Dermis blood vessel endothelial cell (primary cell): Measurements from ENCODE around the gene CD48. TPM values are rescaled to one million over a fixed set of nuclear protein-coding genes. Genes with fewer than 3 reads are reported as not detected.
"Not testable (repeated sequence)": the region's sequence is repeated elsewhere in the genome, so short reads cannot be mapped to it uniquely, and the experiment has no call there.

Experiments
- DNase-seq: peaks from one replicate; pipeline ENCODE4 v3.0.0; 2010
- total RNA-seq: library from RNA; depleted of rRNA; stranded (reverse); fragments of >200 nt; gene quantifications from 2 replicates; pipeline ENCODE4 v1.2.3, GENCODE V29; 2014

CD48 gene
- total RNA-seq, 1 donor from 2014 or later, result not detected

DNA sequence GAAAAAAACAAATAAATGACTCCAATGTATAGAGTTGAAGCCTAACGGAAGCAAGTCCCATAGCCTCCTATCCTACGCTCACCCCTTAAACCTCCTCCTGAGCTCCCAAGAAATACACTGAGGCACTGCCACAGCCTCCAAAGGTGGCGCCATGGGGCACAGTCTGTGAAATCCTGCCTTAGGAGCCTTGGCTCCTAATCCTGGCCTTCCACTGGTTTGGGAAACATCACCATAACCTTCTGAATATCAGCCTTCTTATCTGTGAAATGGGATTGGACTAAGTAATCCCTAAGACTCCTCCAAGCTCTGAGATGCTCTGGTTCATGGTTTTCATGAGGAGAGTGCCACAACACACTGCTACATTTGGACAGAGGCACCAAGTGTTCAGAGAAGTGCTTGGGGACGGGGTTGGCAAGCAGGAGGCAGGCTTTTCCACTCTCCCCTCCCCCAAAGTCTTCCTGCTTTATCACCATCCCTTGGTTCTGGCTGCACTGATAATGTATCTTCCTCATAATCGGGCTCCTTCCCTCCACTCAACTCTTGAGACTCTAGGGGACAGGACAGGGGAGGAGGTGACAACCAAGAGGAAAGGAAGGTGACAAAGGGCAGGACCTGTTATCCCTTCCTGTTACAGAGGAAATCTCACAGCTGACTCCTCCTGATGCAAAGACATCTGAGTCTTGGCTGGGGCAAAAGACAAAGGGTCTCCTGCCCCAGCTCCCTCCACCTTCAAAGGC lies 30.2 kb upstream of the CD48 start:
- no peak for DNase-seq

DNA sequence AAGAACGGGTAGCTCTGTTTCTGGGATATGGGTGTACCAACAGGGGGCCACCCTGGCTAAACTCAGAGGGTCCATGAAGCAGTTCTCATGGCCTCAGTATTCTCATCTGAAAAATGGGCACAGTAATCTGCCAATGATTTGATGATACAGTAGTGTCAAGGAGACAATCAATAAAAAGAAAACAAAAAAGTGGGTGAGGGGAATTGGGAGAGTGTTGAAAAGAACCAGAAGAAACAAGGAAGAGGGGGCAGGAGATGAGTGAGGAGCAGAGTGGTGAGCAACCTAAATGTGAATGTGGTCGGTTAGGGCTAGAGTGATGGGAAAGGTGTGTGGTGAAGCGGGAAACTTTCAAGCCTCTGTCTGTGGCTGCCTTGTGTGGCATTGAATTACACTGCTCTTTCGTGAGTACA lies 29.5 kb upstream of the CD48 start:
- DNase-seq, result no peak

DNA sequence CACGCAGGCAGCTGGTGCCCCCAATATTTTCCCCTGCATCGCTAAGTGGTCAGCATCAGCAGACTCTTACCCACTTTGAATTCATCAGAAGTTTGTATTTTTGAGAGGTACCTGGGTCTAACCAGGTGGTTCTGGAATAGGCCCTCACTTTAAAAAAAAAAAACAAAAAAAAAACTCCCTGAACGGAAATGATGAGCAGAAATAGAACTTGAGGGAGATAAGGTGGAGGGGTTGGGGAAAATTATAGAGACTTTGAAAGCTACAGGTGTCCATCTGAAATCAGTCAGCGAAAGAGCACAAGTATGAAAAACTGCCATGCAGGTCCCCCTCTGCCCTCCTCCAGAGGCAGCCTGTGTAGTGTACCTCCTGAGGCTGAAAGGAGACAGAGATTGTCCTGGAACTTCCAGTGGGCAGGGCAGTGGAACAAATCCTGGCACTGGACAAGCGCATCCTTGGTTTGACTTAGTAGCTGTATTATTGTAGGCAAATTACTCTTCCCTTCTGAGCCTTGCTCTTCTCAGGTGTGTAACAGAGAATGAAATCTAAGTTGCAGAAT lies 28.6 kb upstream of the CD48 start:
- no peak for DNase-seq

DNA sequence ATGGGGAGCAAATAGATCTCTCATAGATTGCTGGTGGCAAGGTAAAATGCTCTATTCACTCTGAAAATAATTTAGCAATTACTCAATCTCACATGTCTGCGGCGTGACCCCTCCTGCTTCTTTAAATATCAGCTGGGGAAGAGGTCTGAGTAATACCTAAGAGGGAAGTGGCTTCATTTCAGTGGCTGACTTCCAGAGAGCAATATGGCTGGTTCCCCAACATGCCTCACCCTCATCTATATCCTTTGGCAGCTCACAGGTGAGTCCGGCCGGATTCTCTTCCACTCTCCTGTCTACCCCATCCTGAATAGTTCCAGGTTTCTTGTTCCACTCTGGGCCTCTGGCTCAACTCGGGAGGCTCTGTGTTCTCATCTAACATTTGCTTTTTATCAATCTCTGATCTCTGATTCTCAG lies 27.5 kb upstream of the CD48 start, which contains the start of gene SLAMF7:
TSS of gene SLAMF7 (plus strand) at position 150 of the 414 bp plus-strand sequence. CDS start at position 205, 55 bp downstream.
- no peak for DNase-seq

DNA sequence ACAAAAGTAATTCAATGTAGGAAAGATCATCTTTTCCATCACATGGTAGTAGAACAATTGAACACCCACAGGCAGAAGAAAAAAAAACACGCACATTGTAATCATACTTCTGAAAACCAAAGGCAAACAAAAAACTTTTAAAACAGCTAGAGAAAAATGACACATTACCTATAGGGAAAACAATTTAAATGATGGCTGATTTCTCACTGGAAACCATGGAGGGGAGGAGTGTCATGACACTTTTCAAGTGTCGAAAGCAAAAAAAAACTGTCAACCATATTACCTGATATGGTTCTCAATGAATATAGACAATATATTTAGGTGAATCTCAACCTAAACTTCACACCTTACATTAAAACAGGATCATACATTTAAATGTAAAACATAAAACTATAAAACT lies 26.6 kb upstream of the CD48 start:
- no peak for DNase-seq

DNA sequence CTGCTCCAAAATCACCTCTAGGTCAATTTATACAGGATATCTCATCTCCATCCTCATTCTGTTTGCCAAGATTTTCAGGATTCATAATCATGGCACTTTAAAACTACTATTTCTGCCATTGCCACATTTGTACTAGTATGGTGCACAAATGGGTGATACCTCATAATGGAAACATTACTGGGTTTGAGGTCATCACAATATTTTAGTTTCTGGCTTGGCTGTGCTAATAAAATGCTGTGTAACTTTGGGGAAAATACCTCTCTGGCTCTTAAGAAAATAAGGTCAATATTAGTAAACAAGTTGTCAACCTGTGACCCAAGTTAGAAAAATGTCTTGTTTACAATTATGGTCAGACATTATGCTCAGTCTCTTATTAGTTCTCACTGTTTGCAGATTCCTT lies 22.7 kb upstream of the CD48 start:
- DNase-seq, result no peak

DNA sequence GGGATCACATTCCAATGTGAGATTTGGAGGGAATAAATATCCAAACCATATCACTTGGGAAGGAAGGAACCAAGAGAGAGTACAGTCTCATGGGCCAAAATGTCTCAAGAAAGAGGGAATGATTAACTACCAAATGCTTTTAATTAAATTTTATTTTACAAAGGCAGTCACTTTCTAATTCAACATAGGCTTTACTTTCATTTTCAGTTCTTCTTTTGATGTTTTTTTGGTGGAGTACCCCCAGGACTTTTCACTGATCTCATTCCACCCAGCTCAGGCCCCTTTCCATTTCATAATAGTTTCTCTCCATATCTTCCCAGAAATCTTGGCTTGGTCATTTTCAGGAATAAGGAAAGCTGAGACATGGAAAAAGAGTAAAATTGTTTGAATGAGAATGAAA lies 22.3 kb upstream of the CD48 start:
- no peak for DNase-seq

DNA sequence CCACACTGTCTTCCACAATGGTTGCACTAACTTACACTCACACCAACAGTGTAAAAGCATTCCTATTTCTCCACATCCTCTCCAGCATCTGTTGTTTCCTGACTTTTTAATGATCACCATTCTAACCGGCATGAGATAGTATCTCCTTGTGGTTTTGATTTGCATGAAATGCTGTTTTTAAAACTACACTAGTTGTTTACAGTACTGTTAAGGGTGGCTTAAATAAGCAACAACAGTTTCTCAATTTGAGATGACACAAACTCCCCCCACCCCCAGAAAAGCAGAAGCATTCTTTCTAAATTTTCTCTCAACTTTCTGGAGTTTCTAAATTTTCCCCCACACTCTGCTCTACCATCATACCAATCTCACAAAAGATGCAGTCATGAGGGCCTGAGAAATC lies 20.4 kb upstream of the CD48 start:
- DNase-seq, result no peak

DNA sequence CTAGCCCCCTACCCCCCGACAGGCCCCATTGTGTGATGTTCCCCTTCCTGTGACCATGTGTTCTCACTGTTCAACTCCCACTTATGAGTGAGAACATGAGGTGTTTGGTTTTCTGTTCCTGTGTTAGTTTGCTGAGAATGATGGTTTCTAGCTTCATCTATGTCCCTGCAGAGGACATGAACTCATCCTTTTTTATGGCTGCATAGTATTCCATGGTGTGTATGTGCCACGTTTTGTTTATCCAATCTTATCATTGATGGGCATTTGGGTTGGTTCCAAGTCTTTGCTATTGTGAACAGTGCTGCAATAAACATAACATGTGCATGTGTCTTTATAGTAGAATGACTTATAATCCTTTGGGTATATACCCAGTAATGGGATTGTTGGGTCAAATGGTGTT lies 19.9 kb upstream of the CD48 start:
- not testable (repeated sequence) for DNase-seq

DNA sequence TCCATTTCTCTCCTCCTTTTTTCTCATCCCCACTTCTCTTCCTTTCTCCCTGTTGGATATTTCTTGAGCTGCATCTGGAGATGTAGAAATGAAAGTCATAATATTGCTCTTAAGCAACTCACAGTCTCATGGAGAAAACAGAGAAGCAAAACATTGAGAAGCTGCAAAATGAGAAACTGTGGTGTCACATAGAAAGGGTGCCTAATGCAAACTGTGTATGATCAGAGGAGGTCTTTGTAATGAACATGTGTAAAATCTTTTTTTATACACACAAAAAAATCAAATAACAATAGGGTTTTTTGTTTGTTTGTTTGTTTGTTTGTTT lies 15.7 kb upstream of the CD48 start:
- DNase-seq, result no peak

DNA sequence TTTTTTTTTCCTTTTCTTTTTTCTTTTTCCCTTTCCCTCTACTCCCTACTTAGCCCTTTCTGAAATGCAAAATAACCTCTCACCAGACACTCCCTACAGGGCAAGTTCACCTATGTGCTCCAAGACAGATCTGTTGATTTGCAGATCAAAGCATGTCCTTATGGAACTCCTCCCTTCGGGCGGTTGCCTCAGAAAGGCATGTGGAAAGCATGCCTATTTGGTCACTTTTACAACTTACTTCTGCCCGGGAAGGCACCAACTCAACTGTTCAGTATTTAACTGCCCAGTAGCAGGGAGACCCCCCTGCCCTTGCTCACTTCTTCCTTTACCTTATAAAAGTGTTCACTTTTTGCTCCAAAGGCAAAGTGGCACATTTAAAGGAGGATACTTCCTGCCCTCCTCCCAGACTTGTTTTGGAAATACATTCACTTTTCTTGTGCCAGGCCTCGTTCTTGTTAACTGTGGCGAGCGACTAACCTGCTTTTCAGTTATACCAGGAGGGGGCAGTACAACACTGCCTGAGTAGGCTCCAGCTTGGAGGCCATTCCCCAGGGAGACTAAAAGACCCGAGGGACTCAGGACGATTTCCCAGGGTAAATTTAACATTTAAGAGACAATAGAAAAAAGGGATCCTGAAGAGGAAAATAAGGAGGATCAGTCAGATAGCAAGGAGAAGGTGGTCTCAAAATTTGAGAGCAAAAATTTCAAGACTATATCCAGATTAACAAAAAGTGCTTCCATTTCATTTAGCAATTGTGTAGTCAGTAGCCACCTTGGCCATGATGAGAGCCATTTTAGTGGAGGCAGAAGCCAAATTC lies 15.1 kb upstream of the CD48 start:
- DNase-seq, result peak; percentile 75

DNA sequence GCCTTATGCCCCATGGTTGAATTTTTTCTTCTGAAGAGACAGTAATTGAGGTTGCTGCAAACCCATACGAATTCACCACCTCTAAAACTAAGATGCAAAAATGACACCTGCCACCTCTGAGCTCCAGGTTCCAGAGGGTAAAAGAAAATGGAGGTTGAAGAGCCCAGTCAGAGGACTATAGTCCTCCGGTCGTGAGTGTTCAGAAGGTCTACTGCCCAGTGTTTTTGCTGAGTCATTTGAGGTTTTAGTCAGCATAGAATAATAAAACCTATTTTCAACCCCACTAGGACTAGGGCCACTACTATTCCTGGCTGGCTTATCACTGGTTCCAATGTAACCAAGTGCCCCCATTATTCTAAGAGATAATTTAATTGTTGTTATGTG lies 14.5 kb upstream of the CD48 start:
- DNase-seq, result no peak

DNA sequence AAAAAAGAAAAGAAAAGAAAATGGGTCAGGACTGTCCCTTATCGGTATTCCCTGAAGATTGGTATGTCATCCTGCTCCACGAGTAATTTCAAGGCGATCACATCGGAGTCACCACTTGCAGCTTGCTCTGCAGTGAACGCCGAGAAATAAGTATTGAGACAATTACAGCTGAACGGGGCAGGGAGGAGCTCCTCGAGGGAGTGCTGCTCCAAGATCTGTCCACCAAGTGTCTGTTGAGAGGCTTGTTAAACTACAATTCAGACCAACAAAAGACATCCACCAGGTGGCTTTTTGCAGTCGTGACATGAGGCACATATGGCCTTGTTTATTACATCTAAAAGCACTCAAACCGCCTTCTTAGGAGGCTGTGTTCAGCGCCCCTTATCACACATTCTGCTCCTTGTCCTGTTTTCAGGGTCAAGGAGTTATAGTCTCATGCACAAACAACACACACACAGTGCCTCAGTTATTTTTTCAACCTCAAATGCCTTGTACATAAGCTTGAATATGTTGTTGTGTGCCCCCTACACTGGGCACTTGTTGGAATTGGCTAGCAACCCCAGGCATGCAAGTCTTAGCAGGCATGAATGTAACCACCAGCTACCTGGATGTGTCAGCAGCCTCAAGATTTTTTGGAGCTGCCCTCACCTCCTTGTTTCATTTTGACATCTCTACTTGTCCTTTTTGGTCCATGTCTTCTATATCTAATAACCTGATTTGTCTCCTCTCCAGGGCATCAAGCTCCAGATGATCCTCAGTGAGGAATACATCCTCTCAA lies 13.0 kb upstream of the CD48 start:
- no peak for DNase-seq

DNA sequence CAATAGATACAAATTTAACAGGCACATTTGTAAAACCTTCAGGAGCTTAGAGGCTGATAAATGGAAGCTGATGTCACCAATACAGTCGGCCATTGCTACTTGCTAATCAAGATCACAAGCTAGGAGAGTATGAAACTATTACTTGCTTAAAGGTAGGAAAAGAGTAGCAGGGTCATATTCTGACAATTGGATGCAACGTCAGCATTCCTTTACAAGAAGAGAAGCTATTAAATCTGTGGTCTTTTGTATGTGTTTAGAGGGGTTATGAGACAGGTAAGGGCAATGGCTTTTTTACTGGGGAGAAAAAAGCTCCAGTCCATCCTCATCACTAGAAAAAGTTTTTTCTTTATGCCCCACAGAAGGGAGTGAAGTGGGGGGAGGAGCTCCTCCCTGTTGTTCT lies 11.7 kb upstream of the CD48 start:
- no peak for DNase-seq

DNA sequence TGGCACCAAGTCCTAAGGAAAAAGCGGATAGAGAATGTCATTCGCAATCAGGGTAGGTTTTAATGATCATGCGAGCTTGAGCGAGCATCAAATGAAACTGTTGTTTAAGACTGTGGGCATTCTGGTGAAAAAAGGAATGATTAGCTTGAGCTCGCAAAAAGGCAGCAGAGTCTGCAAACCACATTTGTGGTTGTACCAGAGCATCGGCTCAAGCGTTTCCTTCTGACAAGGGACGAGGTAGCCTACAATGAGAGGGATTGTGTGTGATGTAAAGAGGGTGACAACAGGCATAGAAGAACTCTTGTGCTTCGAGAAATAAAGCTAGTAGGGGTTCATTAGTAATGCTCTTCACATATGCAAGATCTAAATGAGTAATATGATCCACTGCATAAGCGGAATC lies 11.1 kb upstream of the CD48 start:
- no peak for DNase-seq

DNA sequence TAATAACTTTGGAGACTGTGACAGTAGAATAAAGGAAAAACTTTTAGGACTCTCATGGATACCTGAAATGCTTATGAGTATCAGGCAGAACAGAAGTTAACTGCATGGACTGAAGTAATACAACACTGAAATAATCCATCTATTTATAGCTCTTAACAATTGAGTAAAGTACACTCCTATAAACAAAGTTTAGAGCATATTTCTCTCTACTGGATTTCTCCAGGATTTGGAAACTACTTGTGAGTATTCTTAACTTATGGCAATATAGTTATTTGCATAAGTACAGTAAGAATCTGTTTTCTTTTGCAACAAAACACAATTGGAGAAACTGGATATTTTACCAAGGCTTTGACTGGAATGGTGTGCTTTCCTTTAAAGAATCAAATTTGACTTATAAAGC lies 9.9 kb upstream of the CD48 start:
- DNase-seq, result no peak

DNA sequence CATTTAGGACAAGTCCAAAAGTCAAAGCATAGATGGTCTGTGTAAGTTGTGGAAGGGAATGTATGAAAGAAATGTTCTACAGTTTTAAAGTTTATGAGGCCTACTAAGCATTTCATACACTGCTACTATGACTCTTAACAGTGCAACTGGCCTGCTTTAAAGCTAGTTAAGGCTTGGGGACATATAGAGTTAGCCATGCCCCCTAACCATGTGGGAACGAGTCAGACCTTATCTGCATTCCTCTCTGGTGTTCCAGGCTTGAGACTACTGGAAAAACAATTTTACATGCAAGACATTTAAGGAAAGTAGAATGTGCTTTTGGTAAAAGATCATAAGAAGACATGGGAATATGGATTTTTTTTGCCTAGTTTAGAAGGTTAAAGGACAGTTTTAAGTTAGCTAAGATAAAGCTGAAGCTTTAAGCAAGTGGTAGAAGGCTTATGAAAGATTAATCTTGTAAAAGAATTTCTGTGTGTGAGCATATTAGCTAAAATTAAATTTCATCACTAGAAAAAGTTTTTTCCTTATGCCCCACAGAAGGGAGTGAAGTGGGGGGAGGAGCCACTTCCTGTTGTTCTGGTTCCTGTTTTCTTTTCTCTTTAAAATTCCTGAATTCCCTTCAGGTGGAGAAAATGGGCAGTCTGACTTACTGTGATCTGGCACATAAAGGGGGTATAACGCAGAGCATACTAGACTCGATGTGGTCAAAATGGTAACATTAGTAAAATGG lies 8.9 kb upstream of the CD48 start:
- DNase-seq, result no peak

DNA sequence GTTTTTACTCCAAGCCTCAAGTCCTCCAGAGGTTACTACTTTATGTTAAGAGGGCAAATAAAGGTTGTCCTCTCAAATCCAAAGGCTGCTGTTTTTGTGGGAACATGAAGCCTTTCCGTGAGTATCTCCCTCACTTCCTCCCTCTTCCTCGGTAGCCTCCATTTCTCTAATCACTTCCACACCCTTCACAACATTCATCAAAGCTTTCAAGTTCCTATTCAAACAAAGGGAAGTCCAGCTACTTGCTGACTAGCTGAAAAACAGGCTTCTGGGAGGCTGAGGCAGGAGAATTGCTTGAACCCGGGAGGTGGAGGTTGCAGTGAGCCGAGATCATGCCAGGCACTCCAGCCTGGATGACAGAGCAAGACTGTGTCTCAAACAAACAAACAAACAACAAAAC lies 6.6 kb upstream of the CD48 start:
- DNase-seq, result no peak

DNA sequence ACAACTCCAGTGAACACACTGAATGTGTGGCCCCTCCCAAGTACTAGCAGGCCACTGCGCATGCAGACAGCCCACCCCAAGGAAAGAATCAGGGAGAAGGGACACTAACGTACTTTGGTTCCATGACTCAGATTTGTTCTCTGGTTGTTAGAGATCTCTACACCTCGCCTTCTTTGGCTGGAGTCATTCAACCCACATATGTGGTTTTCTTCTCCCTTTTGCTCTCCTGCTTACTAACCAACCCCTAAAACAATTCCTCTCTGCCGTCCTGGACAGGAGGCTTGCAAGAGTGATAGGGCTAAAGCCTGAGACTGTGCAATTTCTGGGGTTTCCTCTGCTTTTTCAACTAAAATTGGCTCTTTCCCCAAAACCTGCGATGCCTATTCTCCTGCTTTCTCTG lies 5.7 kb upstream of the CD48 start:
- DNase-seq, result no peak

DNA sequence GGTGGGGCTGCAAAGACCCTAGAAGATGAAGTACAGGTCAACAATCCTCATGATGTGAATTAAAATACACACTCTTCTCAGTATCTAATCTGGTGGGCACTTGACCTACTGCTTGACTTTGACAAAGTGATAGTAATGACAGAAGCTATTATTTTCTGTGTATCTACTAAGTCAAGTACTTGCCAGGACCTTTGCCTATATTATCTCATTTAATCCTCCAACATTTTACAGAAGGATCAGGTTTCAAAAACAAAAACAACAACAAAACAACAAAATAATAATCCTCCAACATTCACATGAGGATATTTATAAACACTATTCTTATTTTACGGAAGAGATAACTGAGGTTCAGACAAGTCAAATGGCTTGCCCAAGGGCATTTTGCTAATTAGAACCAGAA lies 4.4 kb upstream of the CD48 start:
- no peak for DNase-seq

DNA sequence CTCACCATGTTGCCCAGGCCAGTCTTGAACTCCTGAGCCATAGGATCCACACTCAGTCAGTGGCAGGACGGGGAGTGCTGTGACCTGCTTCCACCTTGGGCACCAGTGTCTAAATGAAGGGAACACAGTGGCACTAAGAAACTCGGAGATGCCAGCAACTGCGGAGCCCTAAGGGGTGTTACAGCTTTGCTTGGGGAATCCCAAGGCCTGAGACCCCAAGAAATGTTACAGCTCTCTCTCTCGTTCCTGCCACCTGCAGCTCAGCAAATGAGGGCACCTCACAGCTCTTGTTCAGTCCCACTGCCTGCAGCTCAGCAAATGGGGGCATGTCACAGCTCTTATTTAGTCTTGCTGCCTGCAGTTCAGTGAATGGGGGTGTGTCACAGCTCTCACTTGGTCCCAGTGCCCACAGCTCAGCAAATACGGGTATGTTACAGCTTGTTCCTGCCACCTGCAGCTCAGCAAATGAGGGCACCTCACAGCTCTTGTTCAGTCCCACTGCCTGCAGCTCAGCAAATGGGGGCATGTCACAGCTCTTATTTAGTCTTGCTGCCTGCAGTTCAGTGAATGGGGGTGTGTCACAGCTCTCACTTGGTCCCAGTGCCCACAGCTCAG lies 2.5 kb upstream of the CD48 start:
- DNase-seq, result not testable (repeated sequence)

DNA sequence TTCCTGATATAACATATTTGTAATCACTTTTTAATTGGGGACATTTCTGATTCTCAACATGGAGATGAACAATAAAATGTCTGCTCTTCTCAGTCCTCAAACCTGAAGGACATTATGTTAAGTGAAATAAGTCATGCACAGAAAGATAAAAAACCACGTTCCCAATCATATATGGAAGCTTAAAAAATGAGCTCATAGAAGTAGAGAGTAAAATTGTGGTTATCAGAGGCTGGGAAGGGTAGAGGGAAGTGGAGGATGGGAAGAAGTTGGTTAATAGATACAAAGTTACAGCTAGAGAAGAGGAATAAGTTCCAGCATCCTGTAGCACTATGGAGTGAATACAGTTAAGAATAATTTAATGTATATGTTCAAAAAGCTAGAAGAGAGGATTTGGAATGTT lies 1.5 kb upstream of the CD48 start:
- no peak for DNase-seq
